ENCODE data around the gene SRGAP1.

DNA sequence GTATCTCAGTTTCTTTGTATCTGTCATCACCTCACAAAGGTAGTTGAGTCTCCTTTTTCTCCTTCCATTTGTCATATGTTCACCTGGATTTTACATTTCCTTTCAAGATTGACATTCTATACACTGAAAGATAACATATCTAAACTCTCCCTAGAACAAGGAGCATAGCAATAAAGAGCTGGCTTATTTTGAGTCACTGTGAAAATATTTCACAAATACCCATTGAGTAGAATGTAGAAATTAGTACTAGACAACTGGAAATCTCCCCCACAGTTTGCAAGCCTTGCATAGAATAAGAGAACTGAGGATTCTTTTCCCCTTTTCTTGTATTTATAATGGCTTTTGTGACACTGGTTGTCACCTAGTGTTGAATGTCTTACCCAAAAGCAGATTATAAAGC, 266.4 kb downstream of the SRGAP1 start:
- TF ChIP-seq, protein P1, sequence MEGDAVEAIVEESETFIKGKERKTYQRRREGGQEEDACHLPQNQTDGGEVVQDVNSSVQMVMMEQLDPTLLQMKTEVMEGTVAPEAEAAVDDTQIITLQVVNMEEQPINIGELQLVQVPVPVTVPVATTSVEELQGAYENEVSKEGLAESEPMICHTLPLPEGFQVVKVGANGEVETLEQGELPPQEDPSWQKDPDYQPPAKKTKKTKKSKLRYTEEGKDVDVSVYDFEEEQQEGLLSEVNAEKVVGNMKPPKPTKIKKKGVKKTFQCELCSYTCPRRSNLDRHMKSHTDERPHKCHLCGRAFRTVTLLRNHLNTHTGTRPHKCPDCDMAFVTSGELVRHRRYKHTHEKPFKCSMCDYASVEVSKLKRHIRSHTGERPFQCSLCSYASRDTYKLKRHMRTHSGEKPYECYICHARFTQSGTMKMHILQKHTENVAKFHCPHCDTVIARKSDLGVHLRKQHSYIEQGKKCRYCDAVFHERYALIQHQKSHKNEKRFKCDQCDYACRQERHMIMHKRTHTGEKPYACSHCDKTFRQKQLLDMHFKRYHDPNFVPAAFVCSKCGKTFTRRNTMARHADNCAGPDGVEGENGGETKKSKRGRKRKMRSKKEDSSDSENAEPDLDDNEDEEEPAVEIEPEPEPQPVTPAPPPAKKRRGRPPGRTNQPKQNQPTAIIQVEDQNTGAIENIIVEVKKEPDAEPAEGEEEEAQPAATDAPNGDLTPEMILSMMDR (IDR thresholded peaks at IDR 0.05): no peak
- no peak for TF ChIP-seq POLR2A (IDR thresholded peaks at IDR 0.05)

All from right lobe of liver (tissue), 4 donors.